HCT116 (cell line): ENCODE measurements around the gene CALM1. TPM values are rescaled to one million over a fixed set of nuclear protein-coding genes. Genes with fewer than 3 reads are reported as not detected.

ENCODE experiments used
- ATAC-seq: fragments of 200-7000 bp; cut with Tn5 transposase; 2 replicates; pipeline ENCODE4 v1.9.1; 2020; ENCODE audit warnings: mild to moderate bottlenecking, moderate library complexity
- BruUV-seq: library from RNA; stranded (reverse); fragments of 400-500 nt; replicated peaks from 2 replicates; lab custom pipeline; 2021; lab: Mats Ljungman, UMichigan
- CTCF ChIA-PET: fragments of 300-600 bp; sonication (Branson Sonifier 250); formaldehyde crosslinking; loops from one replicate; lab custom pipeline; 2021; ENCODE audit warnings: antibody characterized with exemption; lab: Charles Lee
- POLR2A ChIA-PET: fragments of 300-600, 350-600 bp; sonication (Branson Sonifier 250); formaldehyde crosslinking; loops from one replicate; lab custom pipeline; 2021; ENCODE audit warnings: antibody characterized with exemption; lab: Charles Lee
- RAD21 ChIA-PET, 2 experiments: fragments of 300-600 bp; sonication (Branson Sonifier 250); formaldehyde crosslinking; loops; one replicate each; lab custom pipeline; 2023; ENCODE audit warnings: low total read pairs in 2 of 2; ENCODE audit not compliant: uncharacterized antibody in 2 of 2, unreplicated experiment in 2 of 2, low non-redundant PET in 1 of 2; lab: Charles Lee
- DNase-seq: peaks from one replicate; pipeline ENCODE4 v3.0.0-alpha.2; 2010; ENCODE audit warnings: low read depth, low spot score
- H2AFZ ChIP-seq: fragments of 200-600 bp; shearing (Covaris generic), sonication (generic); 2 replicates; pipeline ENCODE4 v1.6.1; 2017; ENCODE audit warnings: low read depth, mixed run types, mixed read lengths, antibody characterized with exemption, low read length; ENCODE audit not compliant: poor library complexity, severe bottlenecking
- H3K27ac ChIP-seq: 2 replicates; pipeline ENCODE4 v1.5.1; 2012; ENCODE audit warnings: low read depth, low read length
- H3K27me3 ChIP-seq: fragments of 200-600 bp; sonication (generic); 2 replicates; pipeline ENCODE4 v1.6.1; 2016; ENCODE audit warnings: mixed run types, low read length, mixed read lengths; ENCODE audit not compliant: insufficient read depth
- H3K36me3 ChIP-seq, 2 experiments: fragments of 200-500 bp in 1 of 2; fragments of 200-600 bp in 1 of 2; sonication (Bioruptor generic) in 1 of 2; sonication (generic) in 1 of 2; 2 replicates each; pipeline versions ENCODE4 v1.5.1 to v1.6.1; 2014 to 2016; ENCODE audit warnings: low read length in 2 of 2, inconsistent platforms in 1 of 2, mixed read lengths in 1 of 2, mixed run types in 1 of 2; ENCODE audit not compliant: insufficient read depth in 2 of 2, control insufficient read depth in 1 of 2
- H3K4me1 ChIP-seq, 2 experiments: fragments of 200-600 bp in 1 of 2; sonication (generic) in 1 of 2; 2 replicates each; pipeline versions ENCODE4 v1.5.1 to v1.6.1; 2012 to 2017; ENCODE audit warnings: low read length in 2 of 2, inconsistent platforms in 1 of 2, mild to moderate bottlenecking in 1 of 2, mixed read lengths in 1 of 2, mixed run types in 1 of 2, moderate library complexity in 1 of 2; ENCODE audit not compliant: insufficient read depth in 2 of 2, control insufficient read depth in 1 of 2
- H3K4me2 ChIP-seq: fragments of 200-600 bp; sonication (generic); 2 replicates; pipeline ENCODE4 v1.6.1; 2017; ENCODE audit warnings: mixed run types, low read length, mixed read lengths
- H3K4me3 ChIP-seq, 2 experiments: fragments of 200-600 bp in 1 of 2; sonication (generic) in 1 of 2; replicated peaks in 1 of 2; 2 replicates each; pipeline ENCODE4 v1.5.1; 2011 to 2016; ENCODE audit warnings: low read length in 2 of 2, control low read depth in 1 of 2, low read depth in 1 of 2, mild to moderate bottlenecking in 1 of 2, mixed read lengths in 1 of 2, mixed run types in 1 of 2
- H3K79me2 ChIP-seq: fragments of 200-600 bp; sonication (generic); 2 replicates; pipeline ENCODE4 v1.6.1; 2017; ENCODE audit warnings: mild to moderate bottlenecking, mixed run types, low read length, moderate library complexity, mixed read lengths; ENCODE audit not compliant: insufficient read depth
- H3K9ac ChIP-seq: fragments of 200-600 bp; sonication (generic); 2 replicates; pipeline ENCODE4 v1.6.1; 2016; ENCODE audit warnings: low read length, mixed read lengths
- H3K9me2 ChIP-seq: fragments of 200-600 bp; sonication (generic), shearing (Covaris generic); 2 replicates; pipeline ENCODE4 v1.6.1; 2017; ENCODE audit warnings: mixed run types, mild to moderate bottlenecking, moderate library complexity; ENCODE audit not compliant: insufficient read depth
- H3K9me3 ChIP-seq, 2 experiments: fragments of 200-500 bp in 1 of 2; fragments of 200-600 bp in 1 of 2; sonication (Bioruptor generic) in 1 of 2; sonication (generic) in 1 of 2; 2 replicates each; pipeline ENCODE4 v1.6.1; 2014 to 2017; ENCODE audit warnings: low read length in 2 of 2, mixed read lengths in 2 of 2, inconsistent platforms in 1 of 2, low read depth in 1 of 2, mild to moderate bottlenecking in 1 of 2, mixed run types in 1 of 2, moderate library complexity in 1 of 2; ENCODE audit not compliant: control insufficient read depth in 1 of 2, insufficient read depth in 1 of 2
- H4K20me1 ChIP-seq: fragments of 200-600 bp; sonication (generic), shearing (Covaris generic); 2 replicates; pipeline ENCODE4 v1.6.1; 2017; ENCODE audit warnings: mixed run types, mild to moderate bottlenecking, moderate library complexity; ENCODE audit not compliant: insufficient read depth
- CBX3 ChIP-seq: IDR thresholded peaks from 2 replicates; pipeline ENCODE4 v1.6.1; 2012; ENCODE audit warnings: low read depth
- EZH2 ChIP-seq: fragments of 200-600 bp; sonication (generic); IDR thresholded peaks from 2 replicates; pipeline ENCODE4 v1.6.1; 2017; ENCODE audit warnings: antibody characterized with exemption, mixed run types
- FOSL1 ChIP-seq: IDR thresholded peaks from 2 replicates; pipeline ENCODE4 v1.6.1; 2012; ENCODE audit warnings: low read depth
- POLR2A ChIP-seq: IDR thresholded peaks from 2 replicates; pipeline ENCODE4 v1.7.0; 2011; ENCODE audit warnings: borderline replicate concordance; ENCODE audit not compliant: insufficient read depth, insufficient read length; ENCODE audit errors: extremely low read depth
- POLR2AphosphoS5 ChIP-seq: IDR thresholded peaks from 2 replicates; pipeline ENCODE4 v1.6.1; 2011; ENCODE audit warnings: mild to moderate bottlenecking, low read depth, low read length, moderate library complexity
- RAD21 ChIP-seq: IDR thresholded peaks from 2 replicates; pipeline ENCODE4 v1.6.1; 2012; ENCODE audit warnings: low read depth, mild to moderate bottlenecking
- SIN3A ChIP-seq: IDR thresholded peaks from 2 replicates; pipeline ENCODE4 v1.6.1; 2012; ENCODE audit warnings: low read depth
- SRF ChIP-seq: IDR thresholded peaks from 2 replicates; pipeline ENCODE4 v1.6.1; 2012; ENCODE audit warnings: low read depth
- TCF7L2 ChIP-seq: IDR thresholded peaks from 2 replicates; pipeline ENCODE4 v1.7.0; 2011; ENCODE audit warnings: borderline replicate concordance, inconsistent platforms; ENCODE audit not compliant: insufficient read depth, insufficient read length; ENCODE audit errors: extremely low read depth
- intact Hi-C: fragments of 100-400 bp; cut with micrococcal nuclease; formaldehyde crosslinking; loops from 2 replicates; pipeline ENCODE4 v1.10.0; 2022
- total RNA-seq: library from RNA; stranded (reverse); gene quantifications from one replicate; pipeline ENCODE4 v1.2.1, GENCODE V29; 2021; ENCODE audit not compliant: unreplicated experiment
- TF ChIP-seq, protein P1 (sequence below): IDR thresholded peaks from 2 replicates; pipeline ENCODE4 v1.6.1; 2011; ENCODE audit warnings: mild to moderate bottlenecking, low read length, moderate library complexity; ENCODE audit not compliant: insufficient replicate concordance; ENCODE audit errors: extremely low read depth
- TF ChIP-seq, protein P2 (sequence below): IDR thresholded peaks from 2 replicates; pipeline ENCODE4 v1.6.1; 2012

Gene CALM1
- total RNA-seq, 1 experiment from 2014 or later, result 261 TPM

GRCh38 chr14:90426031-90426540 is 29.3 kb downstream of the CALM1 start:
- Histone ChIP-seq H3K27me3 (no peaks in the 10 kb centered on the region), H2AFZ (no peak overlapping the region), H3K79me2 (no peaks in the 10 kb centered on the region), H3K9ac (no peak overlapping the region), H3K9me2 (no peaks in the 10 kb centered on the region), H3K4me1 (no peaks in the 10 kb centered on the region), H3K4me3 (no peak overlapping the region), H3K9me3 (peaks cover 0 to 3% of the 10 kb centered on the region in 2 experiments; a peak in 1 of 4 replicates), H4K20me1 (no peaks in the 10 kb centered on the region), H3K4me2 (no peak overlapping the region), H3K36me3 (no peaks in the 10 kb centered on the region), H3K27ac (no peak overlapping the region)
- POLR2A ChIA-PET, result no interaction called here
- ATAC-seq (no peak), DNase-seq (no peak)
- intact Hi-C loops, result no loop called here
- TF ChIP-seq TCF7L2, result no peak
- TF ChIP-seq SIN3A, result no peak
- no peak for TF ChIP-seq POLR2AphosphoS5
- TF ChIP-seq RAD21, result no peak
- TF ChIP-seq FOSL1, result no peak
- TF ChIP-seq, protein P1, sequence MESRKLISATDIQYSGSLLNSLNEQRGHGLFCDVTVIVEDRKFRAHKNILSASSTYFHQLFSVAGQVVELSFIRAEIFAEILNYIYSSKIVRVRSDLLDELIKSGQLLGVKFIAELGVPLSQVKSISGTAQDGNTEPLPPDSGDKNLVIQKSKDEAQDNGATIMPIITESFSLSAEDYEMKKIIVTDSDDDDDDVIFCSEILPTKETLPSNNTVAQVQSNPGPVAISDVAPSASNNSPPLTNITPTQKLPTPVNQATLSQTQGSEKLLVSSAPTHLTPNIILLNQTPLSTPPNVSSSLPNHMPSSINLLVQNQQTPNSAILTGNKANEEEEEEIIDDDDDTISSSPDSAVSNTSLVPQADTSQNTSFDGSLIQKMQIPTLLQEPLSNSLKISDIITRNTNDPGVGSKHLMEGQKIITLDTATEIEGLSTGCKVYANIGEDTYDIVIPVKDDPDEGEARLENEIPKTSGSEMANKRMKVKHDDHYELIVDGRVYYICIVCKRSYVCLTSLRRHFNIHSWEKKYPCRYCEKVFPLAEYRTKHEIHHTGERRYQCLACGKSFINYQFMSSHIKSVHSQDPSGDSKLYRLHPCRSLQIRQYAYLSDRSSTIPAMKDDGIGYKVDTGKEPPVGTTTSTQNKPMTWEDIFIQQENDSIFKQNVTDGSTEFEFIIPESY, result no peak
- TF ChIP-seq, protein P2, sequence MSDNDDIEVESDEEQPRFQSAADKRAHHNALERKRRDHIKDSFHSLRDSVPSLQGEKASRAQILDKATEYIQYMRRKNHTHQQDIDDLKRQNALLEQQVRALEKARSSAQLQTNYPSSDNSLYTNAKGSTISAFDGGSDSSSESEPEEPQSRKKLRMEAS, result no peak
- no peak for TF ChIP-seq EZH2
- TF ChIP-seq CBX3, result no peak
- no peak for TF ChIP-seq POLR2A
- TF ChIP-seq SRF, result no peak
- CTCF ChIA-PET, result no interaction called here
- RAD21 ChIA-PET, result no interaction called here
- BruUV-seq, result no TSS peak
